IMR-90 (cell line): ENCODE results near the gene KLHL6. TPM values are rescaled to one million over a fixed set of nuclear protein-coding genes. Genes with fewer than 3 reads are reported as not detected.
A peak's percentile ranks its signal among the peaks of the same experiment; 100 is the strongest.

Source experiments
- ATAC-seq: fragments of 200-7000 bp; cut with Tn5 transposase; 2 replicates; pipeline ENCODE4 v1.9.1; 2020; ENCODE audit warnings: low read depth, mild to moderate bottlenecking, moderate library complexity
- BruUV-seq: library from RNA; stranded (reverse); fragments of 400-500 nt; replicated peaks from 2 replicates; lab custom pipeline; 2021; lab: Mats Ljungman, UMichigan
- CTCF ChIA-PET: fragments of 300-600 bp; formaldehyde crosslinking; extraction: SDS; loops from one replicate; lab custom pipeline; 2021; ENCODE audit warnings: antibody characterized with exemption; lab: Yijun Ruan, JAX
- POLR2A ChIA-PET: fragments of 300-600 bp; sonication (Branson Sonifier 250); formaldehyde crosslinking; loops from one replicate; lab custom pipeline; 2022; ENCODE audit warnings: antibody characterized with exemption; ENCODE audit not compliant: unreplicated experiment; lab: Charles Lee
- DNase-seq: peaks from one replicate; pipeline ENCODE4 v3.0.0; 2013
- H2AFZ ChIP-seq: replicated peaks from 2 replicates; pipeline ENCODE3; 2013; ENCODE audit warnings: low read length, mild to moderate bottlenecking; ENCODE audit not compliant: poor library complexity
- H2AK5ac ChIP-seq: 2 replicates; pipeline ENCODE4 v1.6.1; 2013; ENCODE audit warnings: low read depth, low read length, inconsistent platforms
- H2AK9ac ChIP-seq: replicated peaks from 2 replicates; pipeline ENCODE3; 2013; ENCODE audit warnings: mild to moderate bottlenecking, low read depth, low read length, moderate library complexity; ENCODE audit not compliant: poor library complexity
- H2BK120ac ChIP-seq: 2 replicates; pipeline ENCODE4 v1.6.1; 2013; ENCODE audit warnings: low read depth, low read length, inconsistent platforms
- H2BK15ac ChIP-seq: 3 replicates; pipeline ENCODE4 v1.6.1; 2013; ENCODE audit warnings: low read depth, low read length, inconsistent platforms
- H2BK20ac ChIP-seq: 2 replicates; pipeline ENCODE4 v1.6.1; 2013; ENCODE audit warnings: low read depth, mild to moderate bottlenecking, inconsistent platforms, low read length, moderate library complexity
- H2BK5ac ChIP-seq: 2 replicates; pipeline ENCODE4 v1.6.1; 2013; ENCODE audit warnings: mild to moderate bottlenecking, low read depth, low read length, inconsistent platforms; ENCODE audit not compliant: poor library complexity, severe bottlenecking
- H3K14ac ChIP-seq: replicated peaks from 2 replicates; pipeline ENCODE4 v1.6.1; 2013; ENCODE audit warnings: low read depth, low read length, inconsistent platforms
- H3K18ac ChIP-seq: 2 replicates; pipeline ENCODE4 v1.6.1; 2013; ENCODE audit warnings: low read depth, low read length, control low read depth
- H3K23ac ChIP-seq: 2 replicates; pipeline ENCODE4 v1.6.1; 2013; ENCODE audit warnings: low read depth, low read length, inconsistent platforms
- H3K27ac ChIP-seq: 2 replicates; pipeline ENCODE4 v1.5.1; 2013; ENCODE audit warnings: mild to moderate bottlenecking, control low read depth, low read length; ENCODE audit not compliant: insufficient read depth
- H3K27me3 ChIP-seq: 2 replicates; pipeline ENCODE4 v1.6.1; 2013; ENCODE audit warnings: low read length; ENCODE audit not compliant: control insufficient read depth, insufficient read depth
- H3K36me3 ChIP-seq: 2 replicates; pipeline ENCODE4 v1.6.1; 2013; ENCODE audit warnings: low read length, mixed read lengths; ENCODE audit not compliant: control insufficient read depth, insufficient read depth
- H3K4ac ChIP-seq: 2 replicates; pipeline ENCODE4 v1.6.1; 2013; ENCODE audit warnings: low read depth, low read length, inconsistent platforms
- H3K4me1 ChIP-seq: 2 replicates; pipeline ENCODE4 v1.6.1; 2013; ENCODE audit warnings: low read length, mixed read lengths; ENCODE audit not compliant: control insufficient read depth, insufficient read depth
- H3K4me2 ChIP-seq: 2 replicates; pipeline ENCODE4 v1.6.1; 2013; ENCODE audit warnings: low read depth, mild to moderate bottlenecking, control low read depth, low read length, moderate library complexity
- H3K4me3 ChIP-seq: 2 replicates; pipeline ENCODE4 v1.5.1; 2013; ENCODE audit warnings: low read depth, mild to moderate bottlenecking, control low read depth, low read length, moderate library complexity; ENCODE audit not compliant: insufficient read depth
- H3K56ac ChIP-seq: 2 replicates; pipeline ENCODE4 v1.6.1; 2013; ENCODE audit warnings: low read length, inconsistent platforms; ENCODE audit not compliant: insufficient read depth; ENCODE audit errors: extremely low read depth
- H3K79me1 ChIP-seq, 2 experiments: 2 replicates each; pipeline ENCODE4 v1.6.1; 2013; ENCODE audit warnings: low read length in 2 of 2, inconsistent platforms in 1 of 2, low read depth in 1 of 2
- H3K9ac ChIP-seq: 2 replicates; pipeline ENCODE4 v1.6.1; 2013; ENCODE audit warnings: low read depth, low read length, control low read depth
- H3K9me1 ChIP-seq: 2 replicates; pipeline ENCODE4 v1.6.1; 2013; ENCODE audit warnings: low read length, inconsistent platforms; ENCODE audit not compliant: insufficient read depth
- H3K9me3 ChIP-seq: 2 replicates; pipeline ENCODE4 v1.6.1; 2013; ENCODE audit warnings: low read length; ENCODE audit not compliant: control insufficient read depth, insufficient read depth
- H4K20me1 ChIP-seq: 2 replicates; pipeline ENCODE4 v1.6.1; 2013; ENCODE audit warnings: low read length, inconsistent platforms; ENCODE audit not compliant: insufficient read depth
- H4K5ac ChIP-seq: 2 replicates; pipeline ENCODE4 v1.6.1; 2013; ENCODE audit warnings: mild to moderate bottlenecking, low read depth, low read length, control low read depth
- H4K8ac ChIP-seq, 2 experiments: 2 replicates each; pipeline ENCODE4 v1.6.1; 2013; ENCODE audit warnings: low read depth in 2 of 2, low read length in 2 of 2, control low read depth in 1 of 2, inconsistent platforms in 1 of 2
- H4K91ac ChIP-seq: 2 replicates; pipeline ENCODE4 v1.6.1; 2013; ENCODE audit warnings: low read depth, low read length, inconsistent platforms; ENCODE audit not compliant: insufficient read depth
- CHD1 ChIP-seq: IDR thresholded peaks from 2 replicates; pipeline ENCODE4 v1.6.1; 2012; ENCODE audit warnings: low read depth, low read length, improper control_type of control experiment
- CTCF ChIP-seq: conservative IDR thresholded peaks from 2 replicates; pipeline ENCODE4 v1.5.1; 2012; ENCODE audit warnings: mild to moderate bottlenecking, low read depth, low read length, improper control_type of control experiment
- FOS ChIP-seq: fragments of 150-350 bp; IDR thresholded peaks from 2 replicates; pipeline ENCODE4 v1.6.1; 2016; ENCODE audit warnings: low read depth, low read length
- MAFK ChIP-seq: IDR thresholded peaks from 2 replicates; pipeline ENCODE4 v1.6.1; 2012; ENCODE audit warnings: low read depth, low read length, improper control_type of control experiment
- MAZ ChIP-seq: IDR thresholded peaks from 2 replicates; pipeline ENCODE4 v1.6.1; 2012; ENCODE audit warnings: low read depth, mild to moderate bottlenecking, low read length, improper control_type of control experiment, moderate library complexity, borderline replicate concordance
- MXI1 ChIP-seq: IDR thresholded peaks from 2 replicates; pipeline ENCODE4 v1.6.1; 2012; ENCODE audit warnings: low read depth, mild to moderate bottlenecking, low read length, moderate library complexity, borderline replicate concordance
- NFE2L2 ChIP-seq: fragments of 150-350 bp; IDR thresholded peaks from 2 replicates; pipeline ENCODE4 v1.6.1; 2016; ENCODE audit warnings: low read depth, mild to moderate bottlenecking, low read length
- POLR2A ChIP-seq: IDR thresholded peaks from 2 replicates; pipeline ENCODE4 v1.6.1; 2012; ENCODE audit warnings: mild to moderate bottlenecking, low read depth, low read length
- RAD21 ChIP-seq: IDR thresholded peaks from 2 replicates; pipeline ENCODE4 v1.6.1; 2012; ENCODE audit warnings: low read length, improper control_type of control experiment
- RCOR1 ChIP-seq: IDR thresholded peaks from 2 replicates; pipeline ENCODE4 v1.6.1; 2012; ENCODE audit warnings: mild to moderate bottlenecking, low read length, improper control_type of control experiment; ENCODE audit not compliant: insufficient replicate concordance
- USF2 ChIP-seq: fragments of 150-350 bp; IDR thresholded peaks from 2 replicates; pipeline ENCODE4 v1.6.1; 2017; ENCODE audit warnings: mild to moderate bottlenecking, antibody characterized with exemption, low read length, low read depth
- WGBS, 2 experiments: methylation state at CpG; one replicate each; pipeline versions ENCODE4 v1.1.5 to v1.1.7; 2013; ENCODE audit warnings: missing lambda C conversion rate in 2 of 2; ENCODE audit not compliant: insufficient read length in 1 of 2; ENCODE audit errors: extremely low coverage in 2 of 2; 5-methylcytosine and 5-hydroxymethylcytosine counted together
- dilution Hi-C: fragments of 300-500 bp; cut with HindIII; formaldehyde crosslinking; loops from one replicate; pipeline ENCODE4 v1.14.3; 2018; ENCODE audit warnings: low sequenced_read_pairs; ENCODE audit not compliant: unreplicated experiment
- in situ Hi-C: fragments of 300-500 bp; cut with MboI; formaldehyde crosslinking; loops from 3 replicates; pipeline ENCODE4 v1.14.3; 2019; ENCODE audit warnings: low sequenced_read_pairs, inconsistent platforms, mixed read lengths
- intact Hi-C: fragments of 100-400 bp; cut with micrococcal nuclease; formaldehyde crosslinking; loops from 2 replicates; pipeline ENCODE4 v1.10.0; 2022
- polyA plus RNA-seq, 3 experiments: library from polyadenylated mRNA; depleted of rRNA; stranded (reverse); fragments of >200 nt; gene quantifications; 2 replicates each; pipeline ENCODE4 v1.2.3, GENCODE V29; 2012; ENCODE audit warnings: low replicate concordance in 1 of 3
- total RNA-seq: library from RNA; depleted of rRNA; stranded (reverse); fragments of >200 nt; gene quantifications from 2 replicates; pipeline ENCODE4 v1.2.3, GENCODE V29; 2012
- TF ChIP-seq, protein P1 (sequence below): fragments of 150-350 bp; IDR thresholded peaks from 2 replicates; pipeline ENCODE4 v1.6.1; 2016; ENCODE audit warnings: low read depth, mild to moderate bottlenecking, low read length, moderate library complexity, borderline replicate concordance

Gene KLHL6
- total and polyA plus RNA-seq, 2 of the 4 experiments (the other 2 are of a cell fraction): not detected

DNA sequence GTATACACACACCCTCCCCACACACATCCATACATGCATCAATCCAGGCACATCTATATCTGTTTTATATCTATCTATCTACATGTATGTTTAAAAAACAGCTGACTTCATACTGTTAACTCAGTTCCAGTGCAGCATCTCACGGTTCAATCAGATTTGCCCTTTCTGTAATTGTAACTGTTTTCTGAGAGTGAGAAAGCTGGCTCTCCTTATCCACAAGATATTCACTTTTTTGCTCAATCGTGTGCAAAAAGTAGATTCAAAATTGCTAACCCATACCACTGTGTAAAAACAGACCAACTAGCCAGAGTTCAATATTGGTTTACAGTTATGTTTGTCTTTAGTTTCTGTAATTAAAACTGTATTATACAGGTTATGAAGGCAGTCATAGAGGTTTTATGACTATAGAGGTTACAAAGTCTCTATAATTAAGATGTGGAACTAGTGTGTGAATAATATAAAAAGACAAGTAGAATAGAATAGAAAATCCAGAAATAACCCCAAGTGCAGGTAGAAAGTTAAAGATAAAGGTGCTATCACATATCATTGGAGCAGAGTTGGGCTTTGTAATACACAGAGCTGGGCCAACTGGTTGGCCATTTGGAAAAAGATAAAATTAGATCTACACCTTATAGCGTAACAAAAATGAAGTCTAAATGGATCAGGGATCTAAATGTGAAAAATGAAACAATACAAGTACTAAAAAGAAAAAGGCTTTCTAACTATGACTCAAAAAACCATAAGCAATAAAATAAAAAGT lies 107.0 kb downstream of the KLHL6 start:
- ChIA-PET POLR2A (no interaction called here), CTCF (interaction anchor here (0.6 kb wide), 2 partner anchors 33 to 447 kb away, joined by 5 to 6 read pairs; no protein-coding TSS in a partner anchor)
- Histone ChIP-seq H4K8ac (no peak overlapping the region), H3K9me1 (no peaks in the 10 kb centered on the region), H3K56ac (no peak overlapping the region), H3K4me3 (peak overlapping the region; percentile 26; the same call in 1 of the 2 replicates), H2AK5ac (no peak overlapping the region), H2BK120ac (no peak overlapping the region), H3K4me1 (peaks cover 2% of the 10 kb centered on the region; the same call in 1 of the 2 replicates), H4K91ac (no peak overlapping the region), H3K18ac (no peak overlapping the region), H3K14ac (no peak overlapping the region), H3K23ac (no peak overlapping the region), H3K79me1 (peaks cover 0 to 3% of the 10 kb centered on the region in 2 experiments; a peak in 1 of 4 replicates), H3K9me3 (peaks cover 4% of the 10 kb centered on the region), H3K4me2 (peak overlapping the region; percentile 85), H2BK20ac (no peak overlapping the region), H3K9ac (peak overlapping the region; percentile 44; the same call in 1 of the 2 replicates), H3K4ac (no peak overlapping the region), H2AFZ (no peak overlapping the region), H2BK15ac (no peak overlapping the region), H3K27ac (no peak overlapping the region), H4K5ac (no peak overlapping the region), H3K36me3 (peaks cover under 1% of the 10 kb centered on the region), H2BK5ac (no peak overlapping the region), H2AK9ac (no peak overlapping the region), H3K27me3 (peaks cover under 1% of the 10 kb centered on the region; the same call in 1 of the 2 replicates), H4K20me1 (no peaks in the 10 kb centered on the region)
- TF ChIP-seq CHD1 (no peak), MXI1 (no peak), POLR2A (no peak), USF2 (no peak), NFE2L2 (no peak), CTCF (no peak), MAZ (no peak), FOS (no peak), MAFK (no peak), RAD21 (no peak), RCOR1 (no peak)
- TF ChIP-seq, protein P1, sequence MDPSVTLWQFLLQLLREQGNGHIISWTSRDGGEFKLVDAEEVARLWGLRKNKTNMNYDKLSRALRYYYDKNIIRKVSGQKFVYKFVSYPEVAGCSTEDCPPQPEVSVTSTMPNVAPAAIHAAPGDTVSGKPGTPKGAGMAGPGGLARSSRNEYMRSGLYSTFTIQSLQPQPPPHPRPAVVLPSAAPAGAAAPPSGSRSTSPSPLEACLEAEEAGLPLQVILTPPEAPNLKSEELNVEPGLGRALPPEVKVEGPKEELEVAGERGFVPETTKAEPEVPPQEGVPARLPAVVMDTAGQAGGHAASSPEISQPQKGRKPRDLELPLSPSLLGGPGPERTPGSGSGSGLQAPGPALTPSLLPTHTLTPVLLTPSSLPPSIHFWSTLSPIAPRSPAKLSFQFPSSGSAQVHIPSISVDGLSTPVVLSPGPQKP: no peak
- intact Hi-C loops (no loop called here), dilution Hi-C loops (no loop called here), in situ Hi-C loops (no loop called here)
- DNase-seq (no peak), ATAC-seq (no peak)
- no CpG with 5 or more reads among the region's 3 CpGs for WGBS, 2 experiments
- BruUV-seq: no TSS peak
